CD4-positive, alpha-beta T cell (primary cell): Measurements from ENCODE around the gene UROS. TPM values are rescaled to one million over a fixed set of nuclear protein-coding genes. Genes with fewer than 3 reads are reported as not detected.

ENCODE experiments used
- ATAC-seq: fragments of 200-7000 bp; cut with Tn5 transposase; one replicate; pipeline ENCODE4 v1.10.0; 2022; ENCODE audit warnings: mild to moderate bottlenecking; ENCODE audit not compliant: poor library complexity
- CTCF ChIA-PET: fragments of 350-600 bp; sonication (Branson Sonifier 250); formaldehyde crosslinking; loops from one replicate; lab custom pipeline; 2021; ENCODE audit warnings: antibody characterized with exemption, inconsistent platforms; lab: Charles Lee
- POLR2A ChIA-PET: fragments of 350-600 bp; sonication (Branson Sonifier 250); formaldehyde crosslinking; loops from one replicate; lab custom pipeline; 2021; ENCODE audit warnings: antibody characterized with exemption, inconsistent platforms; lab: Charles Lee
- DNase-seq, 14 experiments: peaks; one replicate each; pipeline ENCODE4 v3.0.0-alpha.2; 2013 to 2020; ENCODE audit warnings: mixed read lengths in 2 of 14
- H3K27ac ChIP-seq, 2 donors: one replicate each; pipeline versions ENCODE4 v1.5.1 to v1.7.0; 2013; ENCODE audit warnings: low read length in 2 of 2, low read depth in 1 of 2, mild to moderate bottlenecking in 1 of 2
- H3K27me3 ChIP-seq, 2 experiments: 1 replicate in 1 of 2; 2 replicates in 1 of 2; pipeline versions ENCODE4 v1.6.1 to v1.7.0; 2013; ENCODE audit warnings: low read length in 2 of 2, control low read depth in 1 of 2, mild to moderate bottlenecking in 1 of 2, moderate library complexity in 1 of 2; ENCODE audit not compliant: insufficient read depth in 2 of 2, control insufficient read depth in 1 of 2
- H3K36me3 ChIP-seq: one replicate; pipeline ENCODE4 v1.6.1; 2013; ENCODE audit warnings: low read length, control low read depth; ENCODE audit not compliant: insufficient read depth
- H3K4me1 ChIP-seq: one replicate; pipeline ENCODE4 v1.6.1; 2013; ENCODE audit warnings: low read length, control low read depth; ENCODE audit not compliant: insufficient read depth
- H3K4me3 ChIP-seq: one replicate; pipeline ENCODE4 v1.5.1; 2013; ENCODE audit warnings: mild to moderate bottlenecking, low read length, moderate library complexity
- H3K9me3 ChIP-seq, 2 experiments: 1 replicate in 1 of 2; 2 replicates in 1 of 2; pipeline versions ENCODE4 v1.6.1 to v1.7.0; 2013; ENCODE audit warnings: low read length in 2 of 2, mild to moderate bottlenecking in 2 of 2, control low read depth in 1 of 2, moderate library complexity in 1 of 2; ENCODE audit not compliant: control insufficient read depth in 1 of 2, insufficient read depth in 1 of 2
- H3K27ac Mint-ChIP-seq: one replicate; pipeline ENCODE4 v1.8.0; 2020; ENCODE audit warnings: mixed read lengths
- H3K27me3 Mint-ChIP-seq: one replicate; pipeline ENCODE4 v1.8.0; 2021; ENCODE audit warnings: mixed read lengths
- H3K36me3 Mint-ChIP-seq: one replicate; pipeline ENCODE4 v1.8.0; 2021; ENCODE audit warnings: low read depth, mixed read lengths
- H3K4me1 Mint-ChIP-seq: one replicate; pipeline ENCODE4 v1.8.0; 2021; ENCODE audit warnings: low read depth, mixed read lengths
- H3K4me3 Mint-ChIP-seq: one replicate; pipeline ENCODE4 v1.8.0; 2020; ENCODE audit warnings: mild to moderate bottlenecking, mixed read lengths
- H3K9me3 Mint-ChIP-seq: one replicate; pipeline ENCODE4 v1.8.0; 2020; ENCODE audit warnings: mixed read lengths
- CTCF ChIP-seq: fragments of 200-600 bp; IDR thresholded peaks from one replicate; pipeline ENCODE4 v1.8.0; 2022; ENCODE audit warnings: antibody characterized with exemption, mild to moderate bottlenecking
- intact Hi-C, 2 experiments: fragments of 100-400 bp; cut with DNase I in 1 of 2; cut with micrococcal nuclease in 1 of 2; formaldehyde crosslinking; loops; one replicate each; pipeline versions ENCODE4 v1.15.1 to v1.9.0; 2023 to 2025; cut with DNase I, micrococcal nuclease
- total RNA-seq, 174 experiments: library from RNA in 2 of 174; stranded (reverse) in 2 of 174; gene quantifications; one replicate each; pipeline ENCODE4 v1.2.3 and lab custom pipeline; 2021 to 2026

The UROS gene
- total RNA-seq, 2 experiments from 2014 or later = 18.2 to 18.6 TPM

- no peak for TF ChIP-seq CTCF
- Mint-ChIP-seq H3K4me3 (peak overlapping the region; percentile 91), H3K9me3 (no peaks in the 10 kb centered on the region), H3K27me3 (no peaks in the 10 kb centered on the region), H3K27ac (peak overlapping the region; percentile 82), H3K4me1 (peaks cover 31% of the 10 kb centered on the region), H3K36me3 (peaks cover 16% of the 10 kb centered on the region)
- peaks cover 30% of the 10 kb centered on the region for H3K4me1 ChIP-seq
- H3K36me3 ChIP-seq = peaks cover 2% of the 10 kb centered on the region
- no peak for ATAC-seq
- ChIA-PET POLR2A (no interaction called here), CTCF (no interaction called here)
- intact Hi-C loops = loop anchor here (2.0 to 10.0 kb wide), 5 partner anchors 78 to 1358 kb away; partner anchors contain the start of genes ABRAXAS2 (in 1 of the 2), EDRF1 (in 1 of the 2) and LHPP (in 1 of the 2)
- H3K27ac ChIP-seq = no peak overlapping the region
- H3K4me3 ChIP-seq = no peak overlapping the region
- no peaks in the 10 kb centered on the region for H3K9me3 ChIP-seq
- no peak for DNase-seq
- H3K27me3 ChIP-seq = no peaks in the 10 kb centered on the region
Measured at GRCh38 chr10:125820701-125821100, 2.4 kb downstream of the UROS start.

GRCh38 chr10:125817337-125817946, 5.6 kb downstream of the UROS start:
- CTCF ChIA-PET = interaction anchor here (1.0 kb wide), 1 partner anchor 9 kb away, joined by 5 read pairs; no protein-coding TSS in a partner anchor
- POLR2A ChIA-PET = interaction anchor here (1.1 kb wide), 1 partner anchor 10 kb away, joined by 3 read pairs; no protein-coding TSS in a partner anchor
- no peaks in the 10 kb centered on the region for H3K9me3 ChIP-seq

GRCh38 chr10:125816548-125816947, 6.5 kb downstream of the UROS start:
- Mint-ChIP-seq H3K4me3 (no peak overlapping the region), H3K27ac (no peak overlapping the region), H3K27me3 (no peaks in the 10 kb centered on the region), H3K4me1 (peaks cover 24% of the 10 kb centered on the region), H3K9me3 (no peaks in the 10 kb centered on the region), H3K36me3 (peaks cover 47% of the 10 kb centered on the region)
- no peaks in the 10 kb centered on the region for H3K9me3 ChIP-seq
- no peak for TF ChIP-seq CTCF
- peaks cover under 1% of the 10 kb centered on the region for H3K4me1 ChIP-seq
- H3K4me3 ChIP-seq = no peak overlapping the region
- CTCF ChIA-PET = no interaction called here
- H3K27ac ChIP-seq = no peak overlapping the region
- POLR2A ChIA-PET = no interaction called here
- DNase-seq (no peak), ATAC-seq (no peak)
- no peaks in the 10 kb centered on the region for H3K27me3 ChIP-seq
- intact Hi-C loops = no loop called here
- peaks cover 23% of the 10 kb centered on the region for H3K36me3 ChIP-seq

More at GRCh38 chr10:125817337-125817946, 5.6 kb downstream of the UROS start:
- Mint-ChIP-seq H3K4me3 (no peak overlapping the region), H3K4me1 (peaks cover 31% of the 10 kb centered on the region), H3K36me3 (peaks cover 43% of the 10 kb centered on the region), H3K27me3 (no peaks in the 10 kb centered on the region), H3K27ac (no peak overlapping the region), H3K9me3 (no peaks in the 10 kb centered on the region)
- intact Hi-C loops = no loop called here
- peaks cover 23% of the 10 kb centered on the region for H3K36me3 ChIP-seq
- no peak overlapping the region for H3K4me3 ChIP-seq
- H3K27me3 ChIP-seq = no peaks in the 10 kb centered on the region
- peaks cover 9% of the 10 kb centered on the region for H3K4me1 ChIP-seq
- DNase-seq (no peak), ATAC-seq (no peak)
- no peak for TF ChIP-seq CTCF
- no peak overlapping the region for H3K27ac ChIP-seq
